IMR-90 (cell line): ENCODE data around the gene UBE3C. TPM values are rescaled to one million over a fixed set of nuclear protein-coding genes. Genes with fewer than 3 reads are reported as not detected.

Experiments used
- ATAC-seq: fragments of 200-7000 bp; cut with Tn5 transposase; 2 replicates; pipeline ENCODE4 v1.9.1; 2020; ENCODE audit warnings: low read depth, mild to moderate bottlenecking, moderate library complexity
- BruUV-seq: library from RNA; stranded (reverse); fragments of 400-500 nt; replicated peaks from 2 replicates; lab custom pipeline; 2021; lab: Mats Ljungman, UMichigan
- CTCF ChIA-PET: fragments of 300-600 bp; formaldehyde crosslinking; extraction: SDS; loops from one replicate; lab custom pipeline; 2021; ENCODE audit warnings: antibody characterized with exemption; lab: Yijun Ruan, JAX
- POLR2A ChIA-PET: fragments of 300-600 bp; sonication (Branson Sonifier 250); formaldehyde crosslinking; loops from one replicate; lab custom pipeline; 2022; ENCODE audit warnings: antibody characterized with exemption; ENCODE audit not compliant: unreplicated experiment; lab: Charles Lee
- DNase-seq: peaks from one replicate; pipeline ENCODE4 v3.0.0; 2013
- H2AFZ ChIP-seq: replicated peaks from 2 replicates; pipeline ENCODE3; 2013; ENCODE audit warnings: low read length, mild to moderate bottlenecking; ENCODE audit not compliant: poor library complexity
- H2AK5ac ChIP-seq: 2 replicates; pipeline ENCODE4 v1.6.1; 2013; ENCODE audit warnings: low read depth, low read length, inconsistent platforms
- H2AK9ac ChIP-seq: replicated peaks from 2 replicates; pipeline ENCODE3; 2013; ENCODE audit warnings: mild to moderate bottlenecking, low read depth, low read length, moderate library complexity; ENCODE audit not compliant: poor library complexity
- H2BK120ac ChIP-seq: 2 replicates; pipeline ENCODE4 v1.6.1; 2013; ENCODE audit warnings: low read depth, low read length, inconsistent platforms
- H2BK15ac ChIP-seq: 3 replicates; pipeline ENCODE4 v1.6.1; 2013; ENCODE audit warnings: low read depth, low read length, inconsistent platforms
- H2BK20ac ChIP-seq: 2 replicates; pipeline ENCODE4 v1.6.1; 2013; ENCODE audit warnings: low read depth, mild to moderate bottlenecking, inconsistent platforms, low read length, moderate library complexity
- H2BK5ac ChIP-seq: 2 replicates; pipeline ENCODE4 v1.6.1; 2013; ENCODE audit warnings: mild to moderate bottlenecking, low read depth, low read length, inconsistent platforms; ENCODE audit not compliant: poor library complexity, severe bottlenecking
- H3K14ac ChIP-seq: replicated peaks from 2 replicates; pipeline ENCODE4 v1.6.1; 2013; ENCODE audit warnings: low read depth, low read length, inconsistent platforms
- H3K18ac ChIP-seq: 2 replicates; pipeline ENCODE4 v1.6.1; 2013; ENCODE audit warnings: low read depth, low read length, control low read depth
- H3K23ac ChIP-seq: 2 replicates; pipeline ENCODE4 v1.6.1; 2013; ENCODE audit warnings: low read depth, low read length, inconsistent platforms
- H3K27ac ChIP-seq: 2 replicates; pipeline ENCODE4 v1.5.1; 2013; ENCODE audit warnings: mild to moderate bottlenecking, control low read depth, low read length; ENCODE audit not compliant: insufficient read depth
- H3K27me3 ChIP-seq: 2 replicates; pipeline ENCODE4 v1.6.1; 2013; ENCODE audit warnings: low read length; ENCODE audit not compliant: control insufficient read depth, insufficient read depth
- H3K36me3 ChIP-seq: 2 replicates; pipeline ENCODE4 v1.6.1; 2013; ENCODE audit warnings: low read length, mixed read lengths; ENCODE audit not compliant: control insufficient read depth, insufficient read depth
- H3K4ac ChIP-seq: 2 replicates; pipeline ENCODE4 v1.6.1; 2013; ENCODE audit warnings: low read depth, low read length, inconsistent platforms
- H3K4me1 ChIP-seq: 2 replicates; pipeline ENCODE4 v1.6.1; 2013; ENCODE audit warnings: low read length, mixed read lengths; ENCODE audit not compliant: control insufficient read depth, insufficient read depth
- H3K4me2 ChIP-seq: 2 replicates; pipeline ENCODE4 v1.6.1; 2013; ENCODE audit warnings: low read depth, mild to moderate bottlenecking, control low read depth, low read length, moderate library complexity
- H3K4me3 ChIP-seq: 2 replicates; pipeline ENCODE4 v1.5.1; 2013; ENCODE audit warnings: low read depth, mild to moderate bottlenecking, control low read depth, low read length, moderate library complexity; ENCODE audit not compliant: insufficient read depth
- H3K56ac ChIP-seq: 2 replicates; pipeline ENCODE4 v1.6.1; 2013; ENCODE audit warnings: low read length, inconsistent platforms; ENCODE audit not compliant: insufficient read depth; ENCODE audit errors: extremely low read depth
- H3K79me1 ChIP-seq, 2 experiments: 2 replicates each; pipeline ENCODE4 v1.6.1; 2013; ENCODE audit warnings: low read length in 2 of 2, inconsistent platforms in 1 of 2, low read depth in 1 of 2
- H3K9ac ChIP-seq: 2 replicates; pipeline ENCODE4 v1.6.1; 2013; ENCODE audit warnings: low read depth, low read length, control low read depth
- H3K9me1 ChIP-seq: 2 replicates; pipeline ENCODE4 v1.6.1; 2013; ENCODE audit warnings: low read length, inconsistent platforms; ENCODE audit not compliant: insufficient read depth
- H3K9me3 ChIP-seq: 2 replicates; pipeline ENCODE4 v1.6.1; 2013; ENCODE audit warnings: low read length; ENCODE audit not compliant: control insufficient read depth, insufficient read depth
- H4K20me1 ChIP-seq: 2 replicates; pipeline ENCODE4 v1.6.1; 2013; ENCODE audit warnings: low read length, inconsistent platforms; ENCODE audit not compliant: insufficient read depth
- H4K5ac ChIP-seq: 2 replicates; pipeline ENCODE4 v1.6.1; 2013; ENCODE audit warnings: mild to moderate bottlenecking, low read depth, low read length, control low read depth
- H4K8ac ChIP-seq, 2 experiments: 2 replicates each; pipeline ENCODE4 v1.6.1; 2013; ENCODE audit warnings: low read depth in 2 of 2, low read length in 2 of 2, control low read depth in 1 of 2, inconsistent platforms in 1 of 2
- H4K91ac ChIP-seq: 2 replicates; pipeline ENCODE4 v1.6.1; 2013; ENCODE audit warnings: low read depth, low read length, inconsistent platforms; ENCODE audit not compliant: insufficient read depth
- CEBPB ChIP-seq: IDR thresholded peaks from 2 replicates; pipeline ENCODE4 v1.6.1; 2012; ENCODE audit warnings: low read depth, low read length, improper control_type of control experiment
- CHD1 ChIP-seq: IDR thresholded peaks from 2 replicates; pipeline ENCODE4 v1.6.1; 2012; ENCODE audit warnings: low read depth, low read length, improper control_type of control experiment
- CTCF ChIP-seq: conservative IDR thresholded peaks from 2 replicates; pipeline ENCODE4 v1.5.1; 2012; ENCODE audit warnings: mild to moderate bottlenecking, low read depth, low read length, improper control_type of control experiment
- FOS ChIP-seq: fragments of 150-350 bp; IDR thresholded peaks from 2 replicates; pipeline ENCODE4 v1.6.1; 2016; ENCODE audit warnings: low read depth, low read length
- MAFK ChIP-seq: IDR thresholded peaks from 2 replicates; pipeline ENCODE4 v1.6.1; 2012; ENCODE audit warnings: low read depth, low read length, improper control_type of control experiment
- MAZ ChIP-seq: IDR thresholded peaks from 2 replicates; pipeline ENCODE4 v1.6.1; 2012; ENCODE audit warnings: low read depth, mild to moderate bottlenecking, low read length, improper control_type of control experiment, moderate library complexity, borderline replicate concordance
- NFE2L2 ChIP-seq: fragments of 150-350 bp; IDR thresholded peaks from 2 replicates; pipeline ENCODE4 v1.6.1; 2016; ENCODE audit warnings: low read depth, mild to moderate bottlenecking, low read length
- POLR2A ChIP-seq: IDR thresholded peaks from 2 replicates; pipeline ENCODE4 v1.6.1; 2012; ENCODE audit warnings: mild to moderate bottlenecking, low read depth, low read length
- RAD21 ChIP-seq: IDR thresholded peaks from 2 replicates; pipeline ENCODE4 v1.6.1; 2012; ENCODE audit warnings: low read length, improper control_type of control experiment
- RCOR1 ChIP-seq: IDR thresholded peaks from 2 replicates; pipeline ENCODE4 v1.6.1; 2012; ENCODE audit warnings: mild to moderate bottlenecking, low read length, improper control_type of control experiment; ENCODE audit not compliant: insufficient replicate concordance
- RFX5 ChIP-seq: IDR thresholded peaks from 2 replicates; pipeline ENCODE4 v1.8.0; 2012; ENCODE audit warnings: low read depth, mild to moderate bottlenecking, low read length, moderate library complexity
- SMC3 ChIP-seq: fragments of 150-350 bp; IDR thresholded peaks from 2 replicates; pipeline ENCODE4 v1.6.1; 2016; ENCODE audit warnings: low read depth, mild to moderate bottlenecking, antibody characterized with exemption, low read length, moderate library complexity
- WGBS, 2 experiments: methylation state at CpG; one replicate each; pipeline versions ENCODE4 v1.1.5 to v1.1.7; 2013; ENCODE audit warnings: missing lambda C conversion rate in 2 of 2; ENCODE audit not compliant: insufficient read length in 1 of 2; ENCODE audit errors: extremely low coverage in 2 of 2; 5-methylcytosine and 5-hydroxymethylcytosine counted together
- dilution Hi-C: fragments of 300-500 bp; cut with HindIII; formaldehyde crosslinking; loops from one replicate; pipeline ENCODE4 v1.14.3; 2018; ENCODE audit warnings: low sequenced_read_pairs; ENCODE audit not compliant: unreplicated experiment
- in situ Hi-C: fragments of 300-500 bp; cut with MboI; formaldehyde crosslinking; loops from 3 replicates; pipeline ENCODE4 v1.14.3; 2019; ENCODE audit warnings: low sequenced_read_pairs, inconsistent platforms, mixed read lengths
- intact Hi-C: fragments of 100-400 bp; cut with micrococcal nuclease; formaldehyde crosslinking; loops from 2 replicates; pipeline ENCODE4 v1.10.0; 2022
- polyA plus RNA-seq, 3 experiments: library from polyadenylated mRNA; depleted of rRNA; stranded (reverse); fragments of >200 nt; gene quantifications; 2 replicates each; pipeline ENCODE4 v1.2.3, GENCODE V29; 2012; ENCODE audit warnings: low replicate concordance in 1 of 3
- total RNA-seq: library from RNA; depleted of rRNA; stranded (reverse); fragments of >200 nt; gene quantifications from 2 replicates; pipeline ENCODE4 v1.2.3, GENCODE V29; 2012
- TF ChIP-seq, protein P1 (sequence below): fragments of 150-350 bp; IDR thresholded peaks from 2 replicates; pipeline ENCODE4 v1.6.1; 2017; ENCODE audit warnings: mild to moderate bottlenecking, antibody characterized with exemption, low read length, low read depth
- TF ChIP-seq, protein P2 (sequence below): fragments of 150-350 bp; IDR thresholded peaks from 2 replicates; pipeline ENCODE4 v1.6.1; 2016; ENCODE audit warnings: low read depth, mild to moderate bottlenecking, low read length, moderate library complexity, borderline replicate concordance

The UBE3C gene
- total and polyA plus RNA-seq, 2 of the 4 experiments (the other 2 are of a cell fraction), result 43.0 to 60.6 TPM

DNA sequence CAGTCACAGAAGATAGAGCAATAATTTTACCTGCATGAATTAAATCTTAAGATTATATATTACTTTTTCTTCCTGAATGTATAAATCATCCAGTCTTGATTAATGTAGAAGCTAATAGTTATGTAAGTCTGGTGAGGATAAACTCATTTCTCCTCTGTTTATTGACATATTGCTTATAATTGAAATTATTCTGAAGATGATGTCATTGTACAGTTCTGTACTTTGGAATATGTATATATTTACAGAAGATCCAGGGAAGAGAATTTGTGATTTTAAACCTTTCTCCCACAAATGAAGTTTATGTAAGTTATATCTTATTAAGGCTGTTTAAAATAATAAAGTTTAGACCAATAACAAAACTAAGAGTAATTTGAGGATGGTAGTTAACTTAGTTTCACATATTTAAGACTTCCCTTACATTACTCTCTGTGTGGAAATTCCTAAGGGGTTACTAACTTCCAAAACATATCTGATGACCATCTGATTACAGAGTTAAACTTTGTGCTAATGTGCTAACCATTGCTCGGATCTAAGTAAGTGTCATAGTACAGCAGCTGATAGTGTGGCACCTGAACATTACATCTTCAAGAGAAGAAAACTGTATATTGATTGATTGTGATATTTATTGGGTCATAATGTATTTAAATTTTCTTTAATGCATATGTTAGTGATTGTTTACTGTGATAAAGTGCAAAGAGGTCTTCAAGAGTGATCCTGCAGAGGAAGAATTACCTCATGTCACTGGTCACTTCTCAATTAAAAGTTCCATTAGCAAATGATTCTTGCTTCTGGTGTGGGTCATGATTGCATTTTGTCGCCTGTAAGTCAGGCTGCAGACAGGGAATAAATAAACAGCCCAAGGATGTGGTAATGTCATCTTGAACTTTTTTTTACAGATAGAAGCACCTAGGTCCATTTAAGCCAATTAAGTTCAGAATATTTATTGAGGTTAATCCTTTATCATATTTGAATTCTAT is 96.9 kb downstream of the UBE3C start:
- no peak overlapping the region for H2AFZ ChIP-seq
- no peak overlapping the region for H3K4me2 ChIP-seq
- H2BK15ac ChIP-seq, result no peak overlapping the region
- no peak overlapping the region for H3K23ac ChIP-seq
- no peak overlapping the region for H4K8ac ChIP-seq
- CTCF ChIA-PET, result interaction anchor here (1.1 kb wide), 1 partner anchor 10 kb away, joined by 7 read pairs; no protein-coding TSS in a partner anchor
- H2AK5ac ChIP-seq, result no peak overlapping the region
- no peak overlapping the region for H4K5ac ChIP-seq
- no peak overlapping the region for H2BK20ac ChIP-seq
- no peak overlapping the region for H3K14ac ChIP-seq
- H2BK5ac ChIP-seq, result peak overlapping the region; percentile 35
- no peak overlapping the region for H3K27ac ChIP-seq
- POLR2A ChIA-PET, result no interaction called here
- peaks cover 32% of the 10 kb centered on the region for H3K36me3 ChIP-seq
- H3K4me1 ChIP-seq, result no peaks in the 10 kb centered on the region
- no peak overlapping the region for H2AK9ac ChIP-seq
- BruUV-seq, result no TSS peak
- no peak overlapping the region for H2BK120ac ChIP-seq
- no peak overlapping the region for H3K56ac ChIP-seq
- ATAC-seq (peak; percentile 91), DNase-seq (peak; percentile 80)
- peaks cover 4% of the 10 kb centered on the region; the same call in 1 of the 2 replicates for H4K20me1 ChIP-seq
- in situ Hi-C loops (no loop called here), intact Hi-C loops (no loop called here), dilution Hi-C loops (no loop called here)
- WGBS, 2 experiments, result 0% methylated on average over 1 of the region's 2 CpGs; no CpG with 5 or more reads in 1 of the 2 experiments
- H3K79me1 ChIP-seq, result peaks cover 18 to 58% of the 10 kb centered on the region in 2 experiments
- H3K27me3 ChIP-seq, result no peaks in the 10 kb centered on the region
- no peak overlapping the region for H4K91ac ChIP-seq
- H3K9me3 ChIP-seq, result no peaks in the 10 kb centered on the region
- no peak overlapping the region for H3K4ac ChIP-seq
- no peak overlapping the region; the same call in 1 of the 2 replicates for H3K18ac ChIP-seq
- no peak overlapping the region for H3K4me3 ChIP-seq
- no peak overlapping the region for H3K9ac ChIP-seq
- peaks cover 17% of the 10 kb centered on the region for H3K9me1 ChIP-seq
- TF ChIP-seq MAZ, result no peak
- TF ChIP-seq NFE2L2, result no peak
- no peak for TF ChIP-seq MAFK
- TF ChIP-seq CTCF, result no peak
- TF ChIP-seq POLR2A, result no peak
- no peak for TF ChIP-seq CHD1
- TF ChIP-seq FOS, result no peak
- no peak for TF ChIP-seq SMC3
- TF ChIP-seq CEBPB, result no peak
- no peak for TF ChIP-seq RAD21
- TF ChIP-seq, protein P1, sequence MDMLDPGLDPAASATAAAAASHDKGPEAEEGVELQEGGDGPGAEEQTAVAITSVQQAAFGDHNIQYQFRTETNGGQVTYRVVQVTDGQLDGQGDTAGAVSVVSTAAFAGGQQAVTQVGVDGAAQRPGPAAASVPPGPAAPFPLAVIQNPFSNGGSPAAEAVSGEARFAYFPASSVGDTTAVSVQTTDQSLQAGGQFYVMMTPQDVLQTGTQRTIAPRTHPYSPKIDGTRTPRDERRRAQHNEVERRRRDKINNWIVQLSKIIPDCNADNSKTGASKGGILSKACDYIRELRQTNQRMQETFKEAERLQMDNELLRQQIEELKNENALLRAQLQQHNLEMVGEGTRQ, result no peak
- no peak for TF ChIP-seq RFX5
- no peak for TF ChIP-seq RCOR1
- TF ChIP-seq, protein P2, sequence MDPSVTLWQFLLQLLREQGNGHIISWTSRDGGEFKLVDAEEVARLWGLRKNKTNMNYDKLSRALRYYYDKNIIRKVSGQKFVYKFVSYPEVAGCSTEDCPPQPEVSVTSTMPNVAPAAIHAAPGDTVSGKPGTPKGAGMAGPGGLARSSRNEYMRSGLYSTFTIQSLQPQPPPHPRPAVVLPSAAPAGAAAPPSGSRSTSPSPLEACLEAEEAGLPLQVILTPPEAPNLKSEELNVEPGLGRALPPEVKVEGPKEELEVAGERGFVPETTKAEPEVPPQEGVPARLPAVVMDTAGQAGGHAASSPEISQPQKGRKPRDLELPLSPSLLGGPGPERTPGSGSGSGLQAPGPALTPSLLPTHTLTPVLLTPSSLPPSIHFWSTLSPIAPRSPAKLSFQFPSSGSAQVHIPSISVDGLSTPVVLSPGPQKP, result no peak
